HG03575 (cell line): ENCODE data around the gene GRID2.

ENCODE experiments used
- ATAC-seq: cut with Tn5 transposase; IDR thresholded peaks from one replicate; pipeline ENCODE4 v1.9.1; 2021; ENCODE audit not compliant: unreplicated experiment, insufficient number of reproducible peaks, low FRiP score; ENCODE audit errors: extremely low read depth

Gene GRID2

DNA sequence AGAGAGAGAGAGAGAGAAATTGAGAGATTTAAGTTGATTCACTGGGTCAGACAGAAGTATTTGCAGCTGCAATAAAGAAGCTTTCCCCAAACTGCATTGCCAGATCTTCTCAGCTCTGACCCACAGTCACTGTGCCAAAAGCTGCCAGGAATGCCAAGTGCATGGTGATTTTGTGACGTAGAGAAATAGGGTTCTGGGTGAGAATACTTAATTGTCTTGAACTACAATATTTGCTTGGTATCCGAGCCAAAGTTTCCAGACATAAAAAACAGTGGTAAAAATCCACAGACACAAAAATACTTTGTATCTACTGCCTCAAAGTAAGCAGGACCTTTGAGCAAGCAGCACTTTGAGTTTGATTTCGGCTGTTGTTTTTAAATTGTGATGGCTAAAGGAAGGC, 331.1 kb downstream of the GRID2 start:
- no peak for ATAC-seq

DNA sequence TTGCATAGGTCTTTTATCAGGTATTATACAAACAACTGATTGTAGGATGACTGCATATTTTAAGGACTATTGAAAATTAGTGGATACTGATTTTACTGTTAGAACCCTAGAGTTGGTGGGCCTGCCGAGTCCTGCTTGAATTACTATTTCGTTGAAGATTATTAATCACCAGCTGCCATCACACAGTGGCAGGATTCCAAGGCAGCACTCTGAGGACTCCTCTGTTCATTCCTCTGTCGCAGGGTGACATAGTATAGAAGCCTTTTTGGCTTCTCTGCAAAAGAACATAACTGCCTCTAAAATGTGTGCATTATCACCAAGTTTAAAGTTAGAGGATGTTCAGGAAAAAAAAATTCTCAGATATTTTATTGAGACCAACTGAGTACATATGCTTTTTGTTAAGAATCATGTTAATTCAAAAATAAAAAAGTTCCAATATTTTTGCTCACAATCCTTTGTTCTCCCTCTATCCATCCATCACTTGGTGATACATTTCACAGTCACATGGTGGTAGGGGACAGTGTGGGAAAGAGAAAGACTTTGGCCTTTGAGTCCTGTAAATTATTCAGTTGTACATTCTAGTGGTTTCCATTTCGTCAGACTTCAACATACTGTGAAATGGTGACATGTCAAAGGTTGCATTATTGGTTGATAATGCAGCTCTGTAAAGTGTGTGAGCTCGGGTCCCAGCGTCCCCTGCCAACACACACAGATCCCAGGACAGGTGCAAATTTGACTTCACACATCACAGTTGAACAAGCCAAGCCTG, 332.5 kb downstream of the GRID2 start:
- ATAC-seq: no peak

DNA sequence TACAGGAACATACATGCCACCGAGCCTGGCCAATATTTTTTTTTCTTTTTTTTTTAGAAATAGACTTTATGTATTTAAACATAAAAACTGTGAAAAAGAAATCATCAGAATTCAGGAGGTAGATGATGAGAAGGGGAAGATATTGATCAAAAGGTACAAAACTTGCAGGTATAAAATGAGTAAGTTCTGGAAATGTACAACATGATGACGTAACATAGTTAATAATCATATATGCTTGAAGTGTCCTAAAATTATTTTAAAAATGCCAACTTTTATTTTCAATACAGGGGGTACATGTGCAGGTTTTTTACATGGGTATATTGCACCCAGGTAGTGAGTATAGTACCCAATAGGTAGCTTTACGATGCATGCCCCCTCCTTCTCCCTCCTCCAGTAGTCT, 337.6 kb downstream of the GRID2 start:
- ATAC-seq: no peak

DNA sequence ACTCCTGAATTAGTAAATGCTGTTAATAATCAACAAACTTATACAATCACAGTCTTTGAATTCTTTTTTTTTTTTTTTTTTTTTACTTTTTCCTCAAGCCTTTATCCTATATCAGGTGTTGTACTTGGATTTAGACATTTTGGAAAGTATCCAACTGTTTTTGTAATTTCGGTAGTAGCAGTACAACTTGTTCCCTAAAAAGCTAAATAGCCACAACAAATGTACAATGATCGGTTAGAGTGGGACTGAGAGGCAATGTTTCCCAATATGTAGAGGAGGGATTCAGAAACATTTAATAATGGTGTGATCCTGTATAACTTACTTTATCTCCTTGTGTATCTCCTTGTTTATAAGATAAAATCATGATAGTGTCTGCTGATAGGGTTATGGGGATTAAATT, 343.1 kb downstream of the GRID2 start:
- no peak for ATAC-seq

DNA sequence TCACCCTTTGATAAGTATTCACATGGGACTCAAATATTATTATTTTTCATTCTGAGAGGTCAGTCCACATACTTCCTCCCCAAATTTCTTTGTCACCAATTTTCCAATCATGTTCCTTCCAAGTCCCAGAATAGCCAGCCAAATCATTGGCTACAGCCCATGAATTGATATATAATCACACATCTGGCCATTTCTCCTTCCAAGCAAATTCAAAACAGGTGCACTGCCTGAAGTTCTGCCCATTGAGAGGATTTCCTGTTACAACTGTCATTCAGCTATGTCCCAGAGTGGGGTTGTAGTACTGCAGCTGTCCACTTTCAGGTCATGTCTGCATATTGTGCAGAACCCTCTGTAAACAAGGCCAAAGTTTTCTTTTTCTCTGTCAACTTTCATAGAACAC, 347.8 kb downstream of the GRID2 start:
- ATAC-seq: no peak

DNA sequence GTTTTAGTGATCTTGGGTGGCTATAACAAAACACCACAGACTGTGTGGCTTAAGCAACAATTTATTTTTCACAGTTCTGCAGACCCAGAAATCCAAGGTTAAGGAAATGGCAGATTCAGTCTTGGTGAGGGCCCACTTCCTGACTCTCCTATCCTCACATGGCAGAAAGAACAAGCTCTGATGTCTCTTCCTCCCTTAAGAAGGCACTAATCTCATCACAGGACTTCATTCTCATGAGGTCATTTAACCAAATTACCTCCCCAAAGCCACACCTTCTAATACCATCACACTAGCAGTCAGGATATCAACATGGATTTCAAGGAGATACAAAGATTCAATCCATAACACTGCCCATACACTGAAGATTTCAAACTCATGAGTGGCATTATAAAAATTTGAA, 350.3 kb downstream of the GRID2 start:
- ATAC-seq: no peak

DNA sequence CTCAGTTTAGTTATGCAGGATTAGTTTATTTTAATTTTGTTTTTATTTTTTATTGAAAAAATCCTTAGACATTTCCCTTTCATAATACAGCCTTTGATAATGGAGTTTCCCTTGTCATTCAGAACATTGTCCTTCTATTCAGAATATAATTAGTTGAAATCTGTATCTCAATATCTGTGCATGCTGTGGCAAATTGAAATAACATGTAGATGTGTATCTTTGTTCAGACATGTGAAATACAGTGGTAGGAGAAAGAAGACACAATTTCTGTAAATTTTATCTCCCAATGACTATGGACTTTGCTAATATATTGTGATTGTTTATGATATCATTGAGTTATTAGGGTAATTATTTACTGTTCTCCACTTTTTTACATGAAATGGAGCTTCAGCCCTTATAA, 353.9 kb downstream of the GRID2 start:
- no peak for ATAC-seq

DNA sequence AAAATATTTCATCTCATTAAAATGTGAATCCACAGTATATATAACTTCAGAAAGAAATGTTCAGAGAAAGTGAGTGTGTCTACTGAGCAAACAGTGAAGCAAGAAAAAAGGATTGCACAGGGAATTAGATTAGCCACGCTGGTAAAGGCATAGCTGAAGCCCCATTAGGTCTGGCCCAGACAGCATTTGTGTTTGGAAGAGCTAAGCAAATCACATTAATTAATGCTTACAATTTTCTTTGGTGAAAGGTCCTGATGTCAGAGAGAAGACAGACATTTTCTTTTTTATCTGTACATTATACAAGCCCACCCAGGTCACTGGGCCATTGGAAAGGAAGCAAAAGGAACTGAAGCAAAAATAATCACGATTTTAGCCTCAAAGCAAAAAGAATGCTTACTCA, 354.6 kb downstream of the GRID2 start:
- ATAC-seq: no peak

DNA sequence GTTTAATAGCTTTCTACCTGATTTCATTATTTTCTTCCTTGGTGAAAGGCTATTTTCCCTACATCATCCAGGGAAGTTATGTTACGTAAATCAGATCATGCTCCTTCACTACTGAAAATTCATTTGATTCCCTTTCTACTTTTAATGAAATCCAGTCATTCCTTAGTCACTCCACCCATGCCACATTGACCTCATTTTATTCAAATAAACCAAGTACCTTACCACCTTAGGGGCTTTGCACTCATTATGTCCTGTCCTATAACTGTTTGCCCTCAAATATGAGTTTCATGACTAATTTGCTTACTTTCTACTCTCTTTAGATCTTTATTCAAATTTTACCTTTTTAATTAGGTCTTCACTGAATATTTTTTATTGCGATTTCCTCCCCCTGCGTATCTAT, 374.0 kb downstream of the GRID2 start:
- ATAC-seq: no peak

DNA sequence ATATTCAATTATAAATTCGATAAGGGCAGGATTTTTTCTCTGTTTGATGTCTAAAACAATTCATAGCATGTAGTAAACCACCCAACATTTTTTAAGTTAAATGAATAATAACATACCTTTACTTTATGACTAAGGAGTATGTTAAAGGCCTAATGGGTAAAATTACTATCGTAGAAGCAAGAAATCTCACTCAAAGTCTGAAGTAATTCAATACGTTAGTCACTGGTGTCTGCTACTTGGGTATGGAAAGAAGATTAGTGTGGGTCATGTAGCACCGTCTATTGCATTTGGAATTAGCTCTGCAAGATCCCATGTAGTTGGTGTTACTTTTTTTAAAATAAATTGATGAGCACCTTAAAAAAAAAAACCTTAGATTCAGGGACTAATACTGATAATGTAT, 374.5 kb downstream of the GRID2 start:
- ATAC-seq: no peak

DNA sequence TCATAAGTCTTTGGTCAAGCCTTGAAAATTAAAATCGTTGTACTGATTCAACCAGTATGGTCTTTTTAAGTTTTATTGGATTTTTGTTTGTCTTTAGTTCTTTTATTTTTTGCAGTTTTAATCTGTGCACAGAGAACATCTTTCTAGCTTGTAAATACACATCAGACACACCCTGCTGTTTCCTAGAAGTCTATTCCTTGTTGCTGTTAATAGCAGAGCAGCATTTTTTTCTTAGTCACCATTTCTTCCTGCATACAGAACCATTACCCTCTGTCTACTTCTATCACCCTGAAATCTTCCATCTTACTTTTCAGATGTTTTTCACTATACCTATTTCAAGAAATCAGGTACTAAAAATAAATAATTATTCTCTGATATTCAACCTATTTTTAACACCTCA, 375.4 kb downstream of the GRID2 start:
- ATAC-seq: no peak

DNA sequence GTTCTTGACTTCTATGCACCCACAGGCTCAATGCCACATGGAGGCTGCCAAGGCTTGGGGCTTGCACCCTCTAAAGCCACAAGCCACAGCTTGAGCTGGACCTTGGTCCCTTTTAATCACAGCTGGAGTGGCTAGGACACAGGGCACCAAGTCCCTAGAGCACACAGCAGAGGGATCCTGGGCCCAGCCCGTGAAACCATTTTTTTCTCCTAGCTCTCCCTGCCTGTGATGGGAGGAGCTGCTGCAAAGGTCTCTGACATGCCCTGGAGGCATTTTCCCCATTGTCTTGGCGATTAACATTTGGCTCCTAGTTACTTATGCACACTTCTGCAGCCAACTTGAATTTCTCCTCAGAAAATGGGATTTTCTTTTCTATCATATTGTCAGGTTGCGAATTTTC, 410.9 kb downstream of the GRID2 start:
- ATAC-seq: no peak

DNA sequence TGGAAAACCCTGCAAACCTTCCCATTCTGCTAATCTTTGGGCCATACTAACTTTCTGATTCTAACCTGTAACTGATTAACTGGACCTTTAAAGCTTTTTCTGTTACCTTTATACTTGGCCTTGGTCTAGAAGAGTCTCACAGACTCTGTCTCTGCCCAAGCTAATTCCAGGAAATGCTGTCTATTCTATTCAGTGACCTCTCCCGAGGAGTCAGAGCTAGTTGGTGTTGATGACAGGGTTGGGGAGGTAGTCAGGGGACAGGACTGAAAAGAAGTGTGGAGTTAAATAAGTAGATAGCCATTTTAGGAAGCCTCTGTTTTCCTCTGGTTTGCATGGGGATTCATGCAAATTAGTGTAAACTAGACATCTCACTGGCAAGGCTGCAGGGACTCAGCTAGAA, 429.5 kb downstream of the GRID2 start:
- no peak for ATAC-seq

DNA sequence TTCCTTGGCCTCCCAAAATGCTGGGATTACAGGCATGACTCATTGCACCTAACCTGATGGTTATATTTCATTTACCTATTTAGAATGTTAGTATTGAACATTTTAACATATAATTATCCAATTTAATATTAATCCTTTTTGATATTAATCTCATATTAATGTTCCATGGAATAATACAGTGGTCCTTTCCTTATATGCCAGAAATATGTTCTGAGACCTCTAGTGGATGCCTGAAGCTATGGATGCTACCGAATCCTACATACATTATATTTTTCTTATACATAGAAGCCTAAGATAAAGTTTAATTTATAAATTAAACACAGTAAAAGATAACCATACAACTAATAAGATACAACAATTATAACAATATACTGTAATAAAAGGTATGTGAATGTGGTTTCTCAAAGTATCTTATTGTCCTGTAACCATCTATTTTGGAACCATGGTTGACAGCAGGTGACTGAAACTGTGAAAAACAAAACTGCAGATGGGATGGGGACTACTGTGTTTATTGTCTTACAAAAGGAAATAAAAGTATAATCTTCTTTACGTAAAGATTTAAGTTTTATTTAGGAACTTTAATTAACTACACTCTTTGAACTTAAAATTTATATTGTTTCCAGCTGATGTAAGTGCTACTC, 431.4 kb downstream of the GRID2 start:
- ATAC-seq: no peak

DNA sequence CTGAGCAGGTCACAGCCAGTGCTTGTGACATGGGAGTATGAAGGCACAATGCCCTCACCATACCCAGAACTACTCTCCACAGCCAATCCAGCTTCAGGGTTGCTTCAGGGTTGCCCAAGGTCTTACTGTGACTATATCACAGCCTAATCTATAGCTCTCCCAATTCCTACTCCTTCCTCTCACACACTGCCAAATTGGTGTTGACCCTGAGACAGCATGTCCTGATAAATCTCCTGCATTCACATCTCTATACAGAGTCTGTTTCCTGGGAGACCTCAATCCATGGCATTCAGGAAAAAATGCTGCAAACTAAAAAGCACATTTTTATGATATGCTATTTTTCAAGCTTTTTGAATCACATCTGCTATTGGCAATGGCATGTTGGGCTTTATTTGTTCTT, 456.7 kb downstream of the GRID2 start:
- no peak for ATAC-seq

DNA sequence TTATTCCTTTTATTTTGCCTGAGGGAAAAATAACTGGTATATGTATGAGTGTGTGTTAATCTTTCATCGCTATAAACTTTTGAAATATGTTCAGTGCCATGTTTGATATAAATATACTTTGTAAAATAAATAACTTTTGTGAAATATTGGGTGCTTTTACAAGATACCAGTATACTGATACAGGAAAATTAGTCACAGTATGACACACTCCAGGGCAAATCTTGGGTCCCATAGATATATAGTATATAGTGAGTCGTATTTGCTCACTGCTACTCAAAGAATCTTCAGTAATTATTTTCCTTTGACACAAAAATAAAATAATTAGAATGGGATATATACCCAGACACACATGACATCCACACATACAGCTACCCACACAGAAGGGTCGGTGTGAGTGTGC, 472.3 kb downstream of the GRID2 start:
- no peak for ATAC-seq

DNA sequence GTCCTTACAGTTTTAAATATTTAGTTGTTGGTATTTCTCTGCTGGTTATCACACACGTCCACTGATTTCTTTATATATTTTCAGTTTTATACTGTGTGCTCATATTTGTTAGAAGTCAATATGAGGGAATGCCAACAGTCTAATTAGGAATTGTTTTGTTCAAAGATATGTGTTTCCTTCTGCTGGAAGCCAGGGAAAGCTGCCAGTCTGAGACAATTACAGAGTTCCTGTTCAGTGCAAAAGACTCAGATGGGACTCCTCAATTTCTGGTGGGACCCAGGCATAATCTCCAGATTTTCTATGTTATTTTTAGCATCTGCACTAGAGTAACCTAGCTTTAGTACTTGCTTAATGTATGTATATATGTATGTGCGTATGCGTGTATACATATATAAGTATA, 486.0 kb downstream of the GRID2 start:
- no peak for ATAC-seq

DNA sequence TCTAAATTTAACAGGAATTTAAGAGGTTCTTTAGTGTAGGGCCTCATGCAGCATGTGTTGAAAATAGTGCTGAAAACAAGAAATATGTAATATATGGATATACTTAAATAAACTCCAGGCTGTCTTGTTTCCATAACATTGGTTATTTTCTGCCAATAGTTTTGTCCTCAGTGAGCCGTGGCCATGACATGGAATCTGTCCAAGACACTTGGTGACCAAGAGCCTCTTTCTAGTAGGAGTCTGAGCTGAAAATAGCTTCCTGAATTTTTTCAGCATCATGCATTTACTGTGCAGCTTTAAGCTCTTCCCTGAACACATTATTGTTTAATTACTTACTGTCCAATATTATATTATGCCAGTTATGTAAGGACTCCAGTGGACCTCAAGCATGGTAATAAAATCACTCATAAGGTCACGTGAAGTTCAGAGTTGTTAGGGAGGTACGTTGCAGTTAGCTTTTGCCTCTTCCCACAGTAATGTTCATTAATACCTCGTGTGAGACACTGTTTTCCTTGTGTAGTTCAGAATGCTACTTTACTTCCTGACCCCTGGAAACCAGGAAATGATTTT, 488.2 kb downstream of the GRID2 start:
- no peak for ATAC-seq

DNA sequence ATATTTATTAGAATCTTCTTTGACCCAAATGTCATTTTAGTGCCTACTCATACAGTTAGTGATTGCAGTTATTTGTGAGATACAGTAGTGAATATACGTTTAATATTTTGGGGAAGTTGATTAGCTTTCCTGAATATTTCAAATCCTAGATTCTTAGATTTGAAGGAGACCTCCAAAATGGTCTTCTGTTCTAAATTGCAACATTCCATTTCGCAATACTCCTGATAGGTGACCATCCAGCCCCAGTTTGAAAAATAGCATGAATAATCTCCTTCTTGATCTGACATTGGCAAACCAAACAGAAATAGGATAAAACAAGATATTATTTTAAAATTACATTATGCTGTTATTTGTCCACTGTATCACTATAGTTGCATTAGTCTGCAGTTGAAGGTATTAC, 505.6 kb downstream of the GRID2 start:
- no peak for ATAC-seq

DNA sequence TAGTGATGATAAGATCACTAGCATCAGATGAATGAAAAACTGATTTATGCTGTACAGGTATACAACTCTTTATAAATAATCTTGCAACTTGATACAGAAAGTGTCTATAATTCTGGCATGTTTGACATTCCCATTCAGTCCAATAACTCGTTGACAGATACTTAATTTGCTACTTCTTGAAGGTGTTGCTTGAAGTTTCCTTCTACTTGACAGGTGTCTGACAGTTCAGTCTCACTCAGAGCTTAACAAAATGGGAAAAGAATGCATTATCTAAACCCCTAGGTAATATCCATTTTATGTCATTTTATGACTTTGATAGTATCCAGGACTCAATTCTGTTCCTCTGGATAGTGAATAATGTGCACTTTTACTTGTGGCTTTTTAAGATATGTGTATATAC, 508.9 kb downstream of the GRID2 start:
- no peak for ATAC-seq

DNA sequence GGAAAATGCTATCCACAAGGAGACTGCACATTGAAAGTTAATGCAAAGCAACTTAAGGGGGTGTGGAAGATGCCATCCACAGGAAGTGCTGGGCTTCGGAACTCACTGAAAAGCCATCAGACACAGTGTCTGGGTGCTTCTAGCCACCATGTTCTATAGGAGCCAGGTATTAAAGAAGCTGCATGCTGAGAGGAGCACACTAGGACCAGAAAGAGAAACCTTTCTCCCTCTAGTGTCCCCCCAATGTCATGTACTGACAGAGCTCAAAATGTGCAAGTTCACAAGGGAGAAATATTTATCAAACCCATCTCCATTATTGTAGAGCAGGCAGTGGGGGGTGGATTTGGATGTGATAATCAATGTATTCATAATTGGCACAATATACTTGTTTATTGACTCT, 510.9 kb downstream of the GRID2 start:
- ATAC-seq: no peak
